ENCODE data around the gene TBC1D16.
"Not testable (repeated sequence)": the region's sequence is repeated elsewhere in the genome, so short reads cannot be mapped to it uniquely, and the experiment has no call there.

Gene TBC1D16

DNA sequence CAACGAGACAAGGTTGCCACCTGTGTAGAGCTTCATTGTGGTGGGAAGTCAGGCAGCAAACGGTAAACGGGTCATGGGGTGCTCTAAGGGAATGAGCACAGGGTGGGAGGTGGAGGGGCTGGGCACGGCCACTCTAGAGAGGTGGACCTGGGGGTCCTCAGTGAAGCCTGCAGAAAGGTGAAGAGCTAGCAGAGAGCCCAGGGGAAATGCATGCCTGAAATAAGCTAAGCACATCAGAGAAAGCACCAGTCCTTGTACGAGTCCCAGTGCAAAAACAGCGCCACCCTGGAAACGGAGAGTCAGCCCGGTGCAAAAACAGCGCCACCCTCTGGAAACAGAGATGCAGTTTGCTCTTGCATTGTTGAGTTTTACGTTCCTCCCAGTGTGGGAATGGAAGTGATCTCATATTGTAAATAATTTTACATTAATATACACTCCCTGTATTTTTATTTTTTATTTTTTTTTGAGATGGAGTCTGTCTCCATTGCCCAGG, 65.0 kb downstream of the TBC1D16 start:
- peak in 1 of 2 donors; percentile 15 for DNase-seq

DNA sequence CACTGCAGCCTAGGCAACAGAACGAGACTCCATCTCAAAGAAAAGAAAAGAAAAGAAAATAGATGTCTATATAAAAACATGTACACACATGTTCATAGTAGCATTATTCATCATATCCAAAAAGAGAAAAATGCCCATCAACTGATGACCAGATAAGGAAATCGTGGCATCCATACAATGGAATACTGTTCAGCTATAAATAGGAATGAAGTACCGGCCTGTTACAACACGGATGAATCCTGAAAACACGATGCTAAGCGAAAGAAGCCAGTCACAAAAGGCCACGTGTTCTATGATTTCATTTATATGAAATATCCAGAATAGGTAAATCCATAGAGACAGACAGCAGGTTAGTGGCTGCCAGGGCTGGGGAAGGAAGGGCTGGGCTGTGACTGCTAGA, 65.8 kb downstream of the TBC1D16 start:
- no peak for DNase-seq

GRCh38 chr17:79968116-79968515, 67.6 kb downstream of the TBC1D16 start:
- DNase-seq = no peak

DNA sequence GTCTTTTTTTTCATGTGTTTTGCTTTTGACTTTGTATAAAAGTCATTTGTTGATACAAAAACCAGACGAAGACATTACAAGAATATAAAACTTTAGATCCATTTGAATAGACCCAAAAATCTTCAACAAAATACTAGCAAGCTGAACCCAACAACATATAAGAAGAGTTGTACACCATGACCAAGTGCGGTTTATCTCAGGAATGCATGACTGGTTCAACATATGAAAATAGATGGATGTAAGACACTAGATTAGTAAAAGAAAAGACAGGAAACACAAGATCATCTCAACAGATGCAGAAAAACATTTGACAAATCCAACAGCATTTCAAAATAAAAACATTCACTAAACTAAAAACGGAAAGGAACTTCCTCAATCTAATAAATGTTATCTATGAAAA, 69.0 kb downstream of the TBC1D16 start:
- no peak for DNase-seq

- no peak for DNase-seq
These were observed 69.9 kb downstream of the TBC1D16 start for GRCh38 chr17:79965806-79966205.

- DNase-seq = not testable (repeated sequence)
These were observed 73.2 kb downstream of the TBC1D16 start for GRCh38 chr17:79962467-79962866.

- DNase-seq = not testable (repeated sequence)
These were observed 74.1 kb downstream of the TBC1D16 start for GRCh38 chr17:79961567-79961966.

- DNase-seq = no peak
These were observed 74.7 kb downstream of the TBC1D16 start for GRCh38 chr17:79960788-79961522.

- no peak for DNase-seq
These were observed 76.6 kb downstream of the TBC1D16 start for GRCh38 chr17:79959042-79959441.

DNA sequence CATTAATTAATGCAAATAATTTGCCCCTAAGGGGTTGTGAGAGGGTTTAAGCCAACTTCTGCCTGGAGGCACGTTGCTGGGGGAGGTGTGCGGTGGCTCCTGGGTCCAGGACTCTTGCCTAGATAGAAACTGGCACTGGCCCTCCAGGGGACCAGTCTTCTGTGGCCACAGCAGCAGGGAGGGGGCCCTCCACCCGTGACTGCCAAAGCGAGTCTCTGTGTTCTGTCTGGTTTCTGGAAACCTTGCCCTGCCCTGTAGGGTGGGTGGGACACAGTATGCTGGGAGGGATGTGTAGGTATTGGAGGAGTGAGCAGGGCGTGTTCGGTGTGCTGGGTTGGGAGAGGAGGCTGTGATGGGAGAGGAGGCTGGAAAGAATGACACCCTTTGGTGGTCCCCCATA, 78.8 kb downstream of the TBC1D16 start:
- no peak for DNase-seq

- not testable (repeated sequence) for DNase-seq
These were observed 79.3 kb downstream of the TBC1D16 start for GRCh38 chr17:79956441-79956735.

DNA sequence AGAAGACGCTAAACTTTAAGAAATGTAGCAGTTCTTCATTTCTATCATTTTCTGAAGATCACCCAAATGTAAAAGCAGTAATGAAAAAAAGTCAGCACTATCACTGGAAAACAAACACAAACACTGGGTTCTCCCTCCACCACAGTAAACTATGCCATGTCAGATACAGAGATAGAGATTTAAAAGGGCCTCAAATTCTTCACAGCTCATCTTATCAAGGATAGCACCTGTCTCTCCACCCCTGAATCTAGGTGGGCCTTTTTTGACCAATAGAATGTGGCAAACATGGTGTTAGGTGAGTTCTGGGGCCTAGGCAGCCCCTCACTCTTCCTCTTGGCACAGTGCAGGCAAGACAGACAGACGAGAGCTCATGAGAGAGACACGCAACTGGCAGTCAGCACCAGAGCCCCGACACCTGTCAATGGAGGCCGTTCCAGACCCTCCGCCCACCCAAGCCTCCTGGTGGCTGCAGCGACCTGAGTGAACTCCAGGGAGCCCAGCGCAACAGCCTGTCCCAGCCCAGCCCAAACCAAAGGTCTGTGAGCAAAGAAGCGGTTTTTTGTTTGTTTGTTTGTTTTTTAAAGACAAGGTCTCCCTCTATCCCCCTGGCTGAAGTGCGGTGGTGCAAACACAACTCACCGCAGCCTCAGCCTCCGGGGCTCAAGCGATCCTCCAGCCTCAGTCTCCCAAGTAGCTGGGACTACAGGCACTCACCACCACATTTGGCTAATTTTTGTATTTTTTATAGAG, 79.8 kb downstream of the TBC1D16 start:
- DNase-seq = no peak

- no peak for DNase-seq
These were observed 80.5 kb downstream of the TBC1D16 start for GRCh38 chr17:79955167-79955549.

DNA sequence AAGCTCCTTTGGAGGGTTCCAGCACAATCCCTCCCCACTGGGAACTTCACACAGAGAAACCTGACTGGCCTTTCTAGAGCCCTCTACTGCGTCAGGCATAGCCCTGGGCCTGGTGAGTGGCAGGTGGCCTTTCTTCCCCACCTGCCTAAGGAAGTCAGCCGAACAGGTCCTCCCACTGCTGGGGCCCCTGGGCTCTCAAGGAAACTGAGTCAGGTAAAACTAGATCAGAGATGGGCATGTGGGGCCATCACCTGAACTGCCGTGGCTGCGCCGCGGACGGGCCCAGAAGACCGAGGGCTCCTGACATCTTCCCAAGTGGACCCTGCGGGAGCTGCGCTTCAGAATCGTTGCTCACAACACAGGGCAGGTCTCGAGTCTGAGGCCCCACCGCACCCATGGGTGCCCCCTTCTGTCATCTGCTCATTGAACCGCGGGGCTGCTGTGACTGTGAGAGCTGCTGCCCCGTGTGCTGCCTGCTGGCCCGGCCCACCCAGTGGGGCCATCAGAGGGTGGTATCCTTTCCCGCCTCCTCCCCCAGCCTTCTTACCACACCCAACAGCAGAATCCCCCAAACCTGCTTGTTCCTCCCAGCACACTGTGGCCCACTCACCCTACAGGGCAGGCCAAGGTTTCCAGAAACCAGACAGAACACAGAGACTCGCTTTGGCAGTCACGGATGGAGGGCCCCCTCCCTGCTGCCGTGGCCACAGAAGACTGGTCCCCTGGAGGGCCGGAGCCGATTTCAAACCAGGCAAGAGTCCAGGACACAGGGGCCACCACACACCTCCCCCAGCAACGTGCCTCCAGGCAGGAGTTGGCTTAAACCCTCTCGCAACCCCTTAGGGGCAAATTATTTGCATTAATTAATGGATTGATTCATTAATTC, 81.1 kb downstream of the TBC1D16 start:
- DNase-seq = no peak

- no peak for DNase-seq
These were observed 82.3 kb downstream of the TBC1D16 start for GRCh38 chr17:79953335-79953734.

GRCh38 chr17:79952901-79953300, 82.8 kb downstream of the TBC1D16 start:
- DNase-seq = no peak

GRCh38 chr17:79952265-79952877, 83.3 kb downstream of the TBC1D16 start:
- DNase-seq = no peak

DNA sequence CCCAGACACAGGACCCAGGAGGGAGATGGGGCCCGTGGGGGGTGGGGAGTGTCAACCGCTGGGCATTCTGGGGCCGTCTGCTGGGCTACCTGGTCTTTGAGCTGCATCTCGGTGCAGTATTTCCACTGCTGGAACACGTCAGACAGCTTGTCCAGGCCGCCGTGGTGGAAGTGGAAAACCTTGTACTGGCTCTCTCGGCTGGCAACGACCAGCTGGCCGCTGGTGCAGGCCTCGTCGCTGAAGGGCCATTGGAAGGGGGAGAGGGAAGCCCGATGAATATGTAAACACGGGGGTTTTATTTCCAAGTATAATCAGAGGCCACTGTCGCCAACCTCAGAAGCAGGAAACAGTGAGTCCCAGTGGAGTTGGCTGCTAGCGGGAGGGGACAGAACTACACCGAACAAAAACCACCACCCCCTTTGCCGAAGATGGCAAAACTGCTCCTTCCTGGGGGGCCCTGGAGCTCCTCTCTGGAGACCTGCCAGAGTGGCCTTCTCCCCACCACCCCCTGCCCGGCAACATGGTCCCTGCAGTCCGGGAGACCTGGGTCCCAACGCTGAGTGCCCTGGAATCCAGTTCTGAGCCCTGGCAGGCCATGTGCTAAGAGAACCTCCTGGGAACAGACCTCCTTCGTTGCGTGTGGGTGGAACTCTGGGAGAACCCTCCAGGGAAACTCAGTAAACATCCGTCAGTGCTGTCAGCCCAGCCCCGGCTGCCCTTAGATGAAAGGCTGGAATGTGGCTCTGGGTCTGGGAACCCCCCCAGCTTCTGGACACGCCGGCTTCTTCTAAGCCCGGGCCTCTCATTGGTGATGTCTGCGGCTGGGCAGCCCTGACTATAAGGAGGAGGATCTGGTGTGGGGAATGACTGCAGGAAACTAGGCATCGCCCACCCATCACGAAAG, 84.1 kb downstream of the TBC1D16 start:
- DNase-seq = no peak

- DNase-seq = no peak
These were observed 84.9 kb downstream of the TBC1D16 start for GRCh38 chr17:79950751-79951150.

GRCh38 chr17:79950306-79950705, 85.4 kb downstream of the TBC1D16 start:
- DNase-seq = no peak

- no peak for DNase-seq
These were observed 85.9 kb downstream of the TBC1D16 start for GRCh38 chr17:79949656-79950209.

Data from CD4-positive, alpha-beta T cell treated with Interleukin-1 beta for 1 hour (primary cell).